ENCODE measurements around the gene EDIL3. TPM values are rescaled to one million over a fixed set of nuclear protein-coding genes. Genes with fewer than 3 reads are reported as not detected.
A peak's percentile ranks its signal among the peaks of the same experiment; 100 is the strongest.

Gene EDIL3
- total RNA-seq, 4 donors from 2014 or later = 5.6 to 38.9 (median 25.6) TPM

DNA sequence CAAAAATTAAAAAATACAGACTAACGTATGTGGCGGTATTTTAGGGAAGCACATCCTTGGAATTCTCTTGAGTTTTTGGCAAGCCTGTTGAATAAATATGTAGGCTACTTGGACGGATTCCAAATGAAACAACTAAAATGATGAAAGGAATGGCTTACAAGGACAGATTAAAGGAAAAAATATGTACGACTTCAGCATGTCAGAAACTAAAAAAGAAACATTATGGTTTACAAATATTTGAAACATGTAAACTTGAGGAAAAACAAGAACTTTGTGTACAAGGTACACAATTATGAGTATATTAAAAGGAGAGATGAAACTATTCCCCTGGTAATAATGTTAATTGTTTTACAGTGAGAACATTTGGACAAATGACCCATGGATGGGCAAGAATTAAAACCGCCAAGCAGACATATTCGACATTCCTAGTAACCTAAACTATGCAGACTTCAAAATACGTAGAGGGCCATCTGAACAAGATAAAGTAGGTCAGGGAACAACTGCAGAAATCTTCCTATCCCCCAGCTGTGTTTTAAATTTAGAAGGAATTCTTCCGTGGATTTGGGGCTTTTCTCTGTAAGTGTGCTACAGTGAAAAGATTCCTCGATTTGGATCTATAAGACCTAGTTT is 12.5 kb downstream of the EDIL3 start:
- TF ChIP-seq EP300 (IDR thresholded peaks at IDR 0.05; ENCODE audit: low read depth) = no peak
- TF ChIP-seq POLR2AphosphoS5 (IDR thresholded peaks at IDR 0.05) = no peak
- TF ChIP-seq POLR2A (IDR thresholded peaks at IDR 0.05) = no peak
- TF ChIP-seq, protein P1, sequence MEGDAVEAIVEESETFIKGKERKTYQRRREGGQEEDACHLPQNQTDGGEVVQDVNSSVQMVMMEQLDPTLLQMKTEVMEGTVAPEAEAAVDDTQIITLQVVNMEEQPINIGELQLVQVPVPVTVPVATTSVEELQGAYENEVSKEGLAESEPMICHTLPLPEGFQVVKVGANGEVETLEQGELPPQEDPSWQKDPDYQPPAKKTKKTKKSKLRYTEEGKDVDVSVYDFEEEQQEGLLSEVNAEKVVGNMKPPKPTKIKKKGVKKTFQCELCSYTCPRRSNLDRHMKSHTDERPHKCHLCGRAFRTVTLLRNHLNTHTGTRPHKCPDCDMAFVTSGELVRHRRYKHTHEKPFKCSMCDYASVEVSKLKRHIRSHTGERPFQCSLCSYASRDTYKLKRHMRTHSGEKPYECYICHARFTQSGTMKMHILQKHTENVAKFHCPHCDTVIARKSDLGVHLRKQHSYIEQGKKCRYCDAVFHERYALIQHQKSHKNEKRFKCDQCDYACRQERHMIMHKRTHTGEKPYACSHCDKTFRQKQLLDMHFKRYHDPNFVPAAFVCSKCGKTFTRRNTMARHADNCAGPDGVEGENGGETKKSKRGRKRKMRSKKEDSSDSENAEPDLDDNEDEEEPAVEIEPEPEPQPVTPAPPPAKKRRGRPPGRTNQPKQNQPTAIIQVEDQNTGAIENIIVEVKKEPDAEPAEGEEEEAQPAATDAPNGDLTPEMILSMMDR (IDR thresholded peaks at IDR 0.05) = no peak
- no peak overlapping the region for H3K4me3 ChIP-seq
- no peaks in the 10 kb centered on the region for H3K36me3 ChIP-seq
- no peak for DNase-seq
- intact Hi-C loops (cut with DNase I; ENCODE audit: low total_unique reads) (no loop called here), in situ Hi-C loops (cut with MboI; ENCODE audit: low pct_ligation_motif_present in 1 of 4, low pct_unique_long_range_greater_than_20kb in 1 of 4, low sequenced_read_pairs in 3 of 4) (no loop called here)
- H3K27ac ChIP-seq = peak overlapping the region in 2 of 4 donors; percentile 7 to 44
- H3K4me1 ChIP-seq = peaks cover 0 to 4% (median 0%) of the 10 kb centered on the region in 4 donors
- no peaks in the 10 kb centered on the region for H3K9me3 ChIP-seq
- WGBS, 2 donors (ENCODE audit: low coverage in 1 of 2) = 66 to 70% methylated on average over 6 to 9 of the region's 9 CpGs
- H3K27me3 ChIP-seq = no peaks in the 10 kb centered on the region

GRCh38 chr5:84370176-84370575 is 14.5 kb downstream of the EDIL3 start:
- Histone ChIP-seq H3K27ac (no peak overlapping the region), H3K36me3 (no peaks in the 10 kb centered on the region), H3K4me1 (peaks cover 0 to 4% (median 0%) of the 10 kb centered on the region in 4 donors), H3K9me3 (no peaks in the 10 kb centered on the region), H3K27me3 (no peaks in the 10 kb centered on the region), H3K4me3 (no peak overlapping the region)
- intact Hi-C loops (cut with DNase I; ENCODE audit: low total_unique reads) = no loop called here
- in situ Hi-C loops (cut with MboI; ENCODE audit: low pct_ligation_motif_present in 1 of 4, low pct_unique_long_range_greater_than_20kb in 1 of 4, low sequenced_read_pairs in 3 of 4) = no loop called here
- WGBS, 2 donors (ENCODE audit: low coverage in 1 of 2) = 15 to 31% methylated on average over 2 of the region's 2 CpGs
- no peak for DNase-seq
- TF ChIP-seq POLR2AphosphoS5 (IDR thresholded peaks at IDR 0.05) = no peak
- no peak for TF ChIP-seq POLR2A (IDR thresholded peaks at IDR 0.05)
- no peak for TF ChIP-seq EP300 (IDR thresholded peaks at IDR 0.05; ENCODE audit: low read depth)
- TF ChIP-seq, protein P1 (IDR thresholded peaks at IDR 0.05) = no peak

DNA sequence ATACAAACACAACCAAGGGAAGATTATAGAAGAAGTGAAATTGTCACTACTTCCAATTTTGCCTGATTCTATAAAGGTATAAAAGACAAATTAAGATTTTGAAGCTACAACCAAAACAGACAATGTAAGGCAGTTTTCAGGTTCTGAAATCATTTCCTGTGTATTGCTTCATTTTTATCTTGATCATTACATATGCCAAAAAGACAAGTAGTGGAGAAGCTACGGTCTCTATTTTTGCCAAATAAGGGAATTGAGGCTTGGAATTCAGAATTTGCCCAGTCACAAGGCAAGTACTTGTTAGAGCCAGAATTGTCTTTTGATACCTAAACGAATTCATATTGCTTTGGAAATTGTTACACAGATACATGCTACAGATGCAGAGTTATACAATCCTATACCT is 20.6 kb downstream of the EDIL3 start:
- intact Hi-C loops (cut with DNase I; ENCODE audit: low total_unique reads) = no loop called here

DNA sequence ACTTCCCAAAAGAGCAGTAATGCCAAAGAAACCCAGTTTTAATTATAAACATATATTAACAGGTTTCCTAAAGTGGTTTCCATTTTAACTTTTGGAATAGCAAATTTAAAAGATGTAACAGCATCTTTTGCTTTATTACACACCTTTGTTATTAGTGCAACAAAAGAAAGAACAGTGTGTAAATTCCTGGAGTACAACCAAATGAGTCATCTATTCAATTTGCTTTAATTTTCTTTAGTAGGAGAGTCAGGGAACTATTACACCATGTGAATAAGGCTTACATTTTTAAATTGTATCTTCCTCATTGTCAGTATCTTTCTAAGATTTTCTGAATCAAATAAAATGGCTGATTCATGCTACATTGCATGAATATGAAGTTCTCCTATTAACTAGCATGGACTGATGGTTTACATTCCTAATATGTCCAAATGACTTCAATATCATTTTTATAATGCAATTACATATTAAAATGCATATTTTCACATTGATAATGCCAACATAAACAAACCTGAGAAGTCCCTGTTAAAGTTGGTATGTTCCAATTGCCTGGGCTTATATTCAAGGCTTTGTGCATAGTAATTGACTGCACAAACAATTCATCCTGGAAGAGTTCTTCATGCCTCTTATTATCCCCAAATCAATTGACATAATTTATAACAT is 22.5 kb downstream of the EDIL3 start:
- H3K9me3 ChIP-seq = no peaks in the 10 kb centered on the region
- in situ Hi-C loops (cut with MboI; ENCODE audit: low pct_ligation_motif_present in 1 of 4, low pct_unique_long_range_greater_than_20kb in 1 of 4, low sequenced_read_pairs in 3 of 4) = no loop called here
- no peaks in the 10 kb centered on the region for H3K27me3 ChIP-seq
- H3K27ac ChIP-seq = no peak overlapping the region
- intact Hi-C loops (cut with DNase I; ENCODE audit: low total_unique reads) = no loop called here
- no peaks in the 10 kb centered on the region for H3K36me3 ChIP-seq
- DNase-seq = no peak
- no peak overlapping the region for H3K4me3 ChIP-seq
- TF ChIP-seq POLR2A (IDR thresholded peaks at IDR 0.05) (no peak), POLR2AphosphoS5 (IDR thresholded peaks at IDR 0.05) (no peak), EP300 (IDR thresholded peaks at IDR 0.05; ENCODE audit: low read depth) (no peak)
- TF ChIP-seq, protein P1 (IDR thresholded peaks at IDR 0.05) = no peak
- H3K4me1 ChIP-seq = peaks cover 0 to 11% (median 2%) of the 10 kb centered on the region in 4 donors

More for the DNA sequence above, 20.6 kb downstream of the EDIL3 start:
- 81 to 91% methylated on average over 2 of the region's 2 CpGs for WGBS, 2 donors (ENCODE audit: low coverage in 1 of 2)
- no peaks in the 10 kb centered on the region for H3K27me3 ChIP-seq
- no peak for DNase-seq
- H3K4me1 ChIP-seq = peaks cover 0 to 11% (median 2%) of the 10 kb centered on the region in 4 donors
- TF ChIP-seq POLR2AphosphoS5 (IDR thresholded peaks at IDR 0.05) (no peak), EP300 (IDR thresholded peaks at IDR 0.05; ENCODE audit: low read depth) (no peak)
- no peaks in the 10 kb centered on the region for H3K9me3 ChIP-seq
- in situ Hi-C loops (cut with MboI; ENCODE audit: low pct_ligation_motif_present in 1 of 4, low pct_unique_long_range_greater_than_20kb in 1 of 4, low sequenced_read_pairs in 3 of 4) = no loop called here
- no peak overlapping the region for H3K4me3 ChIP-seq
- no peaks in the 10 kb centered on the region for H3K36me3 ChIP-seq
- no peak overlapping the region for H3K27ac ChIP-seq
